ENCODE data around the gene GHR. TPM values are rescaled to one million over a fixed set of nuclear protein-coding genes. Genes with fewer than 3 reads are reported as not detected.

GHR gene
- total RNA-seq, 4 donors from 2014 or later = 0.40 to 11.6 (median 7.6) TPM

GRCh38 chr5:42500003-42500599, 76.9 kb downstream of the GHR start:
- Histone ChIP-seq H3K27ac (no peak overlapping the region), H3K9me3 (no peaks in the 10 kb centered on the region), H3K4me3 (no peak overlapping the region), H3K4me1 (no peaks in the 10 kb centered on the region), H3K27me3 (no peaks in the 10 kb centered on the region), H3K36me3 (no peaks in the 10 kb centered on the region)
- intact Hi-C loops (cut with DNase I; ENCODE audit: low total_unique reads) = no loop called here
- no peak for DNase-seq
- no peak for TF ChIP-seq CTCF (IDR thresholded peaks at IDR 0.05)
- no peak for TF ChIP-seq POLR2AphosphoS5 (IDR thresholded peaks at IDR 0.05)
- TF ChIP-seq POLR2A (IDR thresholded peaks at IDR 0.05) = no peak
- no peak for TF ChIP-seq EP300 (IDR thresholded peaks at IDR 0.05; ENCODE audit: low read depth)
- 60 to 69% methylated on average over 1 to 6 of the region's 6 CpGs for WGBS, 2 donors (ENCODE audit: low coverage in 1 of 2)
- in situ Hi-C loops (cut with MboI; ENCODE audit: low pct_ligation_motif_present in 1 of 4, low pct_unique_long_range_greater_than_20kb in 1 of 4, low sequenced_read_pairs in 3 of 4) = no loop called here

- Histone ChIP-seq H3K4me3 (no peak overlapping the region), H3K27ac (no peak overlapping the region), H3K9me3 (no peaks in the 10 kb centered on the region), H3K36me3 (no peaks in the 10 kb centered on the region), H3K27me3 (no peaks in the 10 kb centered on the region), H3K4me1 (peaks cover 0 to 3% (median 0%) of the 10 kb centered on the region in 4 donors)
- no peak for DNase-seq
- in situ Hi-C loops (cut with MboI; ENCODE audit: low pct_ligation_motif_present in 1 of 4, low pct_unique_long_range_greater_than_20kb in 1 of 4, low sequenced_read_pairs in 3 of 4) (no loop called here), intact Hi-C loops (cut with DNase I; ENCODE audit: low total_unique reads) (no loop called here)
- WGBS, 2 donors (ENCODE audit: low coverage in 1 of 2) = 78 to 82% methylated on average over 2 of the region's 2 CpGs
- no peak for TF ChIP-seq CTCF (IDR thresholded peaks at IDR 0.05)
- TF ChIP-seq EP300 (IDR thresholded peaks at IDR 0.05; ENCODE audit: low read depth) = no peak
- no peak for TF ChIP-seq POLR2A (IDR thresholded peaks at IDR 0.05)
- no peak for TF ChIP-seq POLR2AphosphoS5 (IDR thresholded peaks at IDR 0.05)
Measured at GRCh38 chr5:42502613-42503470, 79.6 kb downstream of the GHR start.

- Histone ChIP-seq H3K27ac (no peak overlapping the region), H3K36me3 (no peaks in the 10 kb centered on the region), H3K4me3 (no peak overlapping the region), H3K4me1 (peaks cover 0 to 6% (median 0%) of the 10 kb centered on the region in 4 donors), H3K9me3 (no peaks in the 10 kb centered on the region), H3K27me3 (no peaks in the 10 kb centered on the region)
- 85 to 94% methylated on average over 2 of the region's 2 CpGs for WGBS, 2 donors (ENCODE audit: low coverage in 1 of 2)
- in situ Hi-C loops (cut with MboI; ENCODE audit: low pct_ligation_motif_present in 1 of 4, low pct_unique_long_range_greater_than_20kb in 1 of 4, low sequenced_read_pairs in 3 of 4) (no loop called here), intact Hi-C loops (cut with DNase I; ENCODE audit: low total_unique reads) (no loop called here)
- no peak for DNase-seq
- no peak for TF ChIP-seq POLR2AphosphoS5 (IDR thresholded peaks at IDR 0.05)
- no peak for TF ChIP-seq CTCF (IDR thresholded peaks at IDR 0.05)
- TF ChIP-seq EP300 (IDR thresholded peaks at IDR 0.05; ENCODE audit: low read depth) = no peak
- TF ChIP-seq POLR2A (IDR thresholded peaks at IDR 0.05) = no peak
Measured at GRCh38 chr5:42506662-42507061, 83.4 kb downstream of the GHR start.

GRCh38 chr5:42507451-42508097, 84.3 kb downstream of the GHR start:
- Histone ChIP-seq H3K4me3 (no peak overlapping the region), H3K4me1 (peaks cover 0 to 6% (median 0%) of the 10 kb centered on the region in 4 donors), H3K27me3 (no peaks in the 10 kb centered on the region), H3K27ac (no peak overlapping the region), H3K36me3 (no peaks in the 10 kb centered on the region), H3K9me3 (no peaks in the 10 kb centered on the region)
- WGBS, 2 donors (ENCODE audit: low coverage in 1 of 2) = 77 to 82% methylated on average over 4 to 5 of the region's 5 CpGs
- TF ChIP-seq POLR2A (IDR thresholded peaks at IDR 0.05) = no peak
- in situ Hi-C loops (cut with MboI; ENCODE audit: low pct_ligation_motif_present in 1 of 4, low pct_unique_long_range_greater_than_20kb in 1 of 4, low sequenced_read_pairs in 3 of 4) (no loop called here), intact Hi-C loops (cut with DNase I; ENCODE audit: low total_unique reads) (no loop called here)
- DNase-seq = no peak
